GM12878 (cell line): ENCODE data around the gene EPB42. TPM values are rescaled to one million over a fixed set of nuclear protein-coding genes. Genes with fewer than 3 reads are reported as not detected.

Source experiments
- ATAC-seq: fragments of 200-7000 bp; cut with Tn5 transposase; 3 replicates; pipeline ENCODE4 v1.9.1; 2020; ENCODE audit warnings: mild to moderate bottlenecking, moderate library complexity
- BruUV-seq: library from RNA; stranded (reverse); fragments of 400-500 nt; replicated peaks from 2 replicates; lab custom pipeline; 2021; lab: Mats Ljungman, UMichigan
- CTCF ChIA-PET: fragments of 300-600 bp; sonication (Branson Sonifier 250); formaldehyde crosslinking; extraction: SDS; loops from one replicate; lab custom pipeline; 2021; ENCODE audit warnings: inconsistent platforms; lab: Yijun Ruan, JAX
- POLR2A ChIA-PET: fragments of 350-600 bp; formaldehyde crosslinking; extraction: SDS; loops from one replicate; lab custom pipeline; 2021; ENCODE audit warnings: inconsistent platforms; lab: Charles Lee
- RAD21 ChIA-PET: fragments of 300-600 bp; sonication (Branson Sonifier 250); formaldehyde crosslinking; loops from one replicate; lab custom pipeline; 2023; ENCODE audit warnings: antibody characterized with exemption; ENCODE audit not compliant: unreplicated experiment; lab: Charles Lee
- SMC1A ChIA-PET: fragments of 300-600 bp; sonication (Branson Sonifier 250); formaldehyde crosslinking; loops from one replicate; lab custom pipeline; 2023; ENCODE audit not compliant: unreplicated experiment, uncharacterized antibody; lab: Charles Lee
- DNase-seq: peaks from one replicate; pipeline ENCODE4 v3.0.0-alpha.2; 2011; ENCODE audit warnings: low read depth, low spot score
- FAIRE-seq: peaks from 3 replicates; lab custom pipeline; 2011; peaks lifted over from hg19 to GRCh38; lab: Jason Lieb, UNC
- H2AFZ ChIP-seq: 2 replicates; pipeline ENCODE4 v1.6.0; 2011; ENCODE audit warnings: low read depth, low read length, control low read depth; ENCODE audit not compliant: control insufficient read depth
- H3K27ac ChIP-seq: 2 replicates; pipeline ENCODE4 v1.5.1; 2011; ENCODE audit warnings: control low read depth; ENCODE audit not compliant: control insufficient read depth, insufficient read depth
- H3K27me3 ChIP-seq, 2 experiments: replicated peaks in 1 of 2; 2 replicates each; pipeline versions ENCODE4 v1.6.0 to v1.6.1; 2011; ENCODE audit warnings: low read length in 1 of 2; ENCODE audit not compliant: control insufficient read depth in 2 of 2, insufficient read depth in 2 of 2
- H3K36me3 ChIP-seq, 2 experiments: 2 replicates each; pipeline ENCODE4 v1.5.1; 2011; ENCODE audit warnings: low read length in 1 of 2; ENCODE audit not compliant: control insufficient read depth in 2 of 2, insufficient read depth in 2 of 2
- H3K4me1 ChIP-seq: 2 replicates; pipeline ENCODE4 v1.6.1; 2011; ENCODE audit warnings: mild to moderate bottlenecking, low read length, moderate library complexity, mixed read lengths; ENCODE audit not compliant: control insufficient read depth, insufficient read depth
- H3K4me2 ChIP-seq: 2 replicates; pipeline ENCODE4 v1.6.0; 2011; ENCODE audit warnings: control low read depth; ENCODE audit not compliant: control insufficient read depth, insufficient read depth
- H3K4me3 ChIP-seq: fragments of 200-600 bp; sonication (generic); 2 replicates; pipeline ENCODE4 v1.5.1; 2016
- H3K79me2 ChIP-seq: 2 replicates; pipeline ENCODE4 v1.6.0; 2011; ENCODE audit warnings: low read length; ENCODE audit not compliant: control insufficient read depth, insufficient read depth
- H3K9ac ChIP-seq: 2 replicates; pipeline ENCODE4 v1.8.0; 2011; ENCODE audit warnings: low read length, control low read depth, mixed read lengths; ENCODE audit not compliant: control insufficient read depth, insufficient read depth
- H3K9me3 ChIP-seq: replicated peaks from 3 replicates; pipeline ENCODE4 v1.5.1; 2011; ENCODE audit warnings: mild to moderate bottlenecking, low read length; ENCODE audit not compliant: control insufficient read depth, insufficient read depth
- H4K20me1 ChIP-seq: 2 replicates; pipeline ENCODE4 v1.6.0; 2011; ENCODE audit not compliant: control insufficient read depth, insufficient read depth
- E4F1 ChIP-seq: fragments of 450-650 bp; IDR thresholded peaks from 2 replicates; pipeline ENCODE4 v1.6.1; 2018; ENCODE audit warnings: borderline replicate concordance, mild to moderate bottlenecking; ENCODE audit not compliant: partially characterized antibody
- NR2F1 ChIP-seq: fragments of 450-650 bp; conservative IDR thresholded peaks from 2 replicates; pipeline ENCODE4 v1.6.1; 2017; ENCODE audit warnings: mild to moderate bottlenecking
- PAX5 ChIP-seq: IDR thresholded peaks from 2 replicates; pipeline ENCODE4 v1.6.1; 2011; ENCODE audit warnings: low read depth, low read length, borderline replicate concordance
- USF1 ChIP-seq: IDR thresholded peaks from 2 replicates; pipeline ENCODE4 v1.6.1; 2011; ENCODE audit warnings: borderline replicate concordance, low read depth, mild to moderate bottlenecking, moderate library complexity, mixed read lengths, low read length; ENCODE audit not compliant: insufficient read depth; ENCODE audit errors: extremely low read length
- WGBS: methylation state at CpG from one replicate; pipeline ENCODE4 v1.1.6; 2016; ENCODE audit warnings: low lambda C conversion rate; ENCODE audit not compliant: insufficient replicate concordance, insufficient coverage; ENCODE audit errors: missing lambda C conversion rate; 5-methylcytosine and 5-hydroxymethylcytosine counted together
- in situ Hi-C: fragments of 300-500 bp; cut with MboI; formaldehyde crosslinking; loops from 9 replicates; pipeline ENCODE4 v1.14.3; 2018; ENCODE audit warnings: mixed read lengths
- intact Hi-C: fragments of 100-400 bp; cut with micrococcal nuclease; formaldehyde crosslinking; loops from one replicate; pipeline ENCODE4 v1.14.2; 2022; ENCODE audit not compliant: unreplicated experiment
- polyA plus RNA-seq, 11 experiments: library from polyadenylated mRNA; depleted of rRNA in 4 of 11; unstranded in 6 of 11; stranded (reverse) in 5 of 11; fragments of >200 nt; fragmentation: Nextera tagmentation in 4 of 11; fragmentation: Illumina TruSeq in 1 of 11; extraction: Ambion mirVana in 4 of 11; extraction: Trizol in 1 of 11; gene quantifications; 1 replicate in 1 of 11; 2 replicates in 10 of 11; pipeline versions ENCODE4 v1.2.1 to v1.2.3, GENCODE V29; 2011 to 2016; ENCODE audit warnings: inconsistent platforms in 2 of 11, missing spikeins in 2 of 11, low read depth in 1 of 11
- total RNA-seq, 4 experiments: library from RNA; depleted of rRNA in 3 of 4; stranded (reverse); fragments of >200 nt in 3 of 4; fragmentation: Illumina TruSeq in 1 of 4; extraction: Trizol in 1 of 4; gene quantifications; 2 replicates each; pipeline versions ENCODE4 v1.2.1 to v1.2.3, GENCODE V29; 2013 to 2021

The EPB42 gene
- total and polyA plus RNA-seq, 10 of the 15 experiments (the other 5 are each of a cell fraction or from before 2014, with no cell fraction given): not detected

GRCh38 chr15:43258781-43259180 is 38.0 kb upstream of the EPB42 start:
- ATAC-seq: no peak
- no peaks in the 10 kb centered on the region for H3K27me3 ChIP-seq
- no peak overlapping the region for H3K4me2 ChIP-seq
- no peaks in the 10 kb centered on the region for H3K9me3 ChIP-seq
- H3K4me1 ChIP-seq: peaks cover 8% of the 10 kb centered on the region
- SMC1A ChIA-PET: no interaction called here
- H2AFZ ChIP-seq: no peak overlapping the region
- no peak for TF ChIP-seq PAX5
- no peak for TF ChIP-seq E4F1
- TF ChIP-seq USF1: no peak
- TF ChIP-seq NR2F1: no peak
- RAD21 ChIA-PET: interaction anchor here (1.1 kb wide), 1 partner anchor 34 kb away, joined by 3 read pairs; no protein-coding TSS in a partner anchor
- no peak overlapping the region for H3K27ac ChIP-seq
- no peaks in the 10 kb centered on the region for H4K20me1 ChIP-seq
- H3K9ac ChIP-seq: no peak overlapping the region
- H3K36me3 ChIP-seq: no peaks in the 10 kb centered on the region
- CTCF ChIA-PET: interaction anchor here (21.1 kb wide), 1 partner anchor 31 kb away, joined by 518 read pairs; the partner anchor contains the start of gene EPB42
- in situ Hi-C loops: no loop called here
- FAIRE-seq: no peak
- no peaks in the 10 kb centered on the region for H3K79me2 ChIP-seq
- no peak overlapping the region for H3K4me3 ChIP-seq
- no peak for DNase-seq
- 60% methylated on average over 8 of the region's 8 CpGs for WGBS
- no TSS peak for BruUV-seq
- intact Hi-C loops: no loop called here
- POLR2A ChIA-PET: interaction anchor here (0.6 kb wide), 1 partner anchor 576 kb away, joined by 3 read pairs; no protein-coding TSS in a partner anchor
